HEK293 (cell line): ENCODE results near the gene PPP1R8.
"Not testable (repeated sequence)": the region's sequence is repeated elsewhere in the genome, so short reads cannot be mapped to it uniquely, and the experiment has no call there.

Source experiments
- CTCF ChIA-PET: fragments of 350-600 bp; formaldehyde crosslinking; extraction: SDS; loops from one replicate; lab custom pipeline; 2021; ENCODE audit warnings: antibody characterized with exemption; lab: Yijun Ruan, JAX
- POLR2A ChIA-PET: fragments of 300-600 bp; formaldehyde crosslinking; extraction: SDS; loops from one replicate; lab custom pipeline; 2020; ENCODE audit warnings: antibody characterized with exemption, inconsistent platforms; lab: Yijun Ruan, JAX
- H3K27ac ChIP-seq: fragments of 200-500 bp; sonication (Bioruptor generic); 2 replicates; pipeline ENCODE4 v1.5.1; 2014; ENCODE audit warnings: low read depth, low read length, control low read depth, inconsistent platforms; ENCODE audit errors: extremely low read depth
- H3K36me3 ChIP-seq, 2 experiments: fragments of 200-500 bp in 1 of 2; sonication (Bioruptor generic) in 1 of 2; 1 replicate in 1 of 2; 2 replicates in 1 of 2; pipeline ENCODE4 v1.5.1; 2014 to 2017; ENCODE audit warnings: inconsistent platforms in 2 of 2, low read length in 2 of 2; ENCODE audit not compliant: control insufficient read depth in 2 of 2, insufficient read depth in 1 of 2
- H3K4me1 ChIP-seq: fragments of 200-500 bp; sonication (Bioruptor generic); 2 replicates; pipeline ENCODE4 v1.5.1; 2014; ENCODE audit warnings: mild to moderate bottlenecking, low read length, inconsistent platforms; ENCODE audit not compliant: control insufficient read depth, insufficient read depth
- H3K4me3 ChIP-seq: 2 replicates; pipeline ENCODE4 v1.5.1; 2011; ENCODE audit warnings: low read depth, mild to moderate bottlenecking, control low read depth, low read length, moderate library complexity
- H3K9me3 ChIP-seq: fragments of 200-500 bp; sonication (Bioruptor generic); 2 replicates; pipeline ENCODE4 v1.5.1; 2014; ENCODE audit warnings: low read depth, low read length, inconsistent platforms; ENCODE audit not compliant: control insufficient read depth, insufficient read depth
- FEZF1 ChIP-seq: fragments of 450-650 bp; formaldehyde crosslinking; IDR thresholded peaks from 2 replicates; pipeline ENCODE4 v1.5.1; 2016; ENCODE audit warnings: missing biosample characterization, missing genetic modification characterization
- GFI1B ChIP-seq: fragments of 450-650 bp; formaldehyde crosslinking; IDR thresholded peaks from 2 replicates; pipeline ENCODE4 v1.5.1; 2016; ENCODE audit warnings: missing biosample characterization, missing genetic modification characterization
- GLI2 ChIP-seq: fragments of 450-650 bp; formaldehyde crosslinking; IDR thresholded peaks from 2 replicates; pipeline ENCODE4; 2017; ENCODE audit warnings: missing biosample characterization, missing genetic modification characterization, low read depth, borderline replicate concordance
- MZF1 ChIP-seq: fragments of 450-650 bp; formaldehyde crosslinking; IDR thresholded peaks from 2 replicates; pipeline ENCODE4 v1.5.1; 2017; ENCODE audit warnings: missing biosample characterization, missing genetic modification characterization, borderline replicate concordance
- OVOL3 ChIP-seq: fragments of 450-650 bp; formaldehyde crosslinking; IDR thresholded peaks from 2 replicates; pipeline ENCODE4 v1.5.1; 2016; ENCODE audit warnings: missing biosample characterization, missing genetic modification characterization
- SP3 ChIP-seq: fragments of 450-650 bp; formaldehyde crosslinking; IDR thresholded peaks from 2 replicates; pipeline ENCODE4 v1.5.1; 2016; ENCODE audit warnings: missing biosample characterization, missing genetic modification characterization
- WT1 ChIP-seq: fragments of 450-650 bp; formaldehyde crosslinking; IDR thresholded peaks from 2 replicates; pipeline ENCODE4 v1.5.1; 2016; ENCODE audit warnings: missing biosample characterization, missing genetic modification characterization
- ZBTB21 ChIP-seq: fragments of 450-650 bp; formaldehyde crosslinking; IDR thresholded peaks from 2 replicates; pipeline ENCODE4 v1.5.1; 2017; ENCODE audit warnings: missing biosample characterization, missing genetic modification characterization
- ZBTB7A ChIP-seq: fragments of 450-650 bp; formaldehyde crosslinking; IDR thresholded peaks from 2 replicates; pipeline ENCODE4 v1.5.1; 2016; ENCODE audit warnings: low read depth, missing biosample characterization, missing genetic modification characterization
- ZNF121 ChIP-seq: fragments of 450-650 bp; formaldehyde crosslinking; IDR thresholded peaks from 2 replicates; pipeline ENCODE4 v1.5.1; 2016; ENCODE audit warnings: missing biosample characterization, missing genetic modification characterization
- ZNF157 ChIP-seq: fragments of 450-650 bp; formaldehyde crosslinking; IDR thresholded peaks from 2 replicates; pipeline ENCODE4 v1.5.1; 2016; ENCODE audit warnings: missing biosample characterization, missing genetic modification characterization
- ZNF214 ChIP-seq: fragments of 450-650 bp; formaldehyde crosslinking; IDR thresholded peaks from 2 replicates; pipeline ENCODE4 v1.5.1; 2017; ENCODE audit warnings: missing biosample characterization, mild to moderate bottlenecking, missing genetic modification characterization, borderline replicate concordance
- ZNF266 ChIP-seq: fragments of 450-650 bp; formaldehyde crosslinking; IDR thresholded peaks from 2 replicates; pipeline ENCODE4 v1.5.1; 2016; ENCODE audit warnings: missing biosample characterization, missing genetic modification characterization, low read depth
- ZNF341 ChIP-seq: fragments of 450-650 bp; formaldehyde crosslinking; IDR thresholded peaks from 2 replicates; pipeline ENCODE4; 2016; ENCODE audit warnings: low read depth, missing biosample characterization, missing genetic modification characterization
- ZNF426 ChIP-seq: fragments of 450-650 bp; formaldehyde crosslinking; IDR thresholded peaks from 2 replicates; pipeline ENCODE4 v1.5.1; 2017; ENCODE audit warnings: missing biosample characterization, missing genetic modification characterization, mild to moderate bottlenecking, inconsistent platforms, moderate library complexity
- ZNF473 ChIP-seq: fragments of 450-650 bp; formaldehyde crosslinking; IDR thresholded peaks from 2 replicates; pipeline ENCODE4 v1.5.1; 2017; ENCODE audit warnings: missing biosample characterization, missing genetic modification characterization
- ZNF501 ChIP-seq: fragments of 450-650 bp; formaldehyde crosslinking; IDR thresholded peaks from 2 replicates; pipeline ENCODE4 v1.5.1; 2016; ENCODE audit warnings: missing biosample characterization, missing genetic modification characterization
- ZNF549 ChIP-seq: fragments of 450-650 bp; IDR thresholded peaks from 2 replicates; pipeline ENCODE4 v1.5.1; 2018; ENCODE audit warnings: missing biosample characterization, missing genetic modification characterization, mild to moderate bottlenecking, inconsistent platforms, moderate library complexity
- ZNF555 ChIP-seq: fragments of 450-650 bp; formaldehyde crosslinking; conservative IDR thresholded peaks from 2 replicates; pipeline ENCODE4 v1.5.1; 2017; ENCODE audit warnings: missing biosample characterization, mild to moderate bottlenecking, missing genetic modification characterization, inconsistent platforms
- ZNF558 ChIP-seq: fragments of 450-650 bp; formaldehyde crosslinking; IDR thresholded peaks from 2 replicates; pipeline ENCODE4 v1.5.1; 2016; ENCODE audit warnings: missing biosample characterization, missing genetic modification characterization
- ZNF664 ChIP-seq: fragments of 450-650 bp; formaldehyde crosslinking; IDR thresholded peaks from 2 replicates; pipeline ENCODE4 v1.5.1; 2016; ENCODE audit warnings: missing biosample characterization, missing genetic modification characterization
- ZSCAN23 ChIP-seq: fragments of 450-650 bp; formaldehyde crosslinking; IDR thresholded peaks from 2 replicates; pipeline ENCODE4 v1.5.1; 2016; ENCODE audit warnings: missing biosample characterization, missing genetic modification characterization
- ZSCAN30 ChIP-seq: fragments of 450-650 bp; IDR thresholded peaks from 2 replicates; pipeline ENCODE4 v1.5.1; 2018; ENCODE audit warnings: missing biosample characterization, mild to moderate bottlenecking, missing genetic modification characterization, moderate library complexity
- TF ChIP-seq, protein P1 (sequence below): fragments of 450-650 bp; formaldehyde crosslinking; IDR thresholded peaks from 2 replicates; pipeline ENCODE4 v1.5.1; 2016; ENCODE audit warnings: missing biosample characterization, missing genetic modification characterization
- TF ChIP-seq, protein P2 (sequence below): fragments of 450-650 bp; formaldehyde crosslinking; IDR thresholded peaks from 2 replicates; pipeline ENCODE4 v1.5.1; 2016; ENCODE audit warnings: missing biosample characterization, missing genetic modification characterization
- TF ChIP-seq, protein P3 (sequence below): fragments of 450-650 bp; formaldehyde crosslinking; IDR thresholded peaks from 2 replicates; pipeline ENCODE4 v1.5.1; 2017; ENCODE audit warnings: missing biosample characterization, mild to moderate bottlenecking, missing genetic modification characterization, moderate library complexity
- TF ChIP-seq, protein P4 (sequence below): fragments of 450-650 bp; formaldehyde crosslinking; IDR thresholded peaks from 2 replicates; pipeline ENCODE4 v1.5.1; 2017; ENCODE audit warnings: missing biosample characterization, missing genetic modification characterization
- TF ChIP-seq, protein P5 (sequence below): fragments of 450-650 bp; formaldehyde crosslinking; IDR thresholded peaks from 2 replicates; pipeline ENCODE4 v1.5.1; 2016; ENCODE audit warnings: missing biosample characterization, missing genetic modification characterization, borderline replicate concordance

PPP1R8 gene

DNA sequence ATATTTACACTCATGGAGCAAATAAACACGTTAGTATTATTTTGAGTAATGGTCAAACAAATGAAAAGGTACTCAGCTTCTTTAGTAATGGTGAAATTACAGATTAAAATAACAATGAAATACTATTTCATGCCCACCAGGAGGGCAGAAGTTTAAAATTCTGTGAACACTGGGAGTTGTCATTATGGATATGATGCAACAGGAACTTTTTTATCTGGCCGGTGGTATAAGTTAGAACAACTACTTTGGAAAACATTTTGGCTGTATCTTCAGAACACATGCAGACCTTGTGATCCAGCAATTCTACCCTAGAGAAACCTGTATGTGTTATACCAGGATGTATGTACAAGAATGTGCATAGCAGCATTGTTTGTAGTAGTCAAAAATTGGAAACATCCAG lies 23.2 kb upstream of the PPP1R8 start:
- CTCF ChIA-PET: no interaction called here
- no peak overlapping the region for H3K4me3 ChIP-seq
- H3K9me3 ChIP-seq: no peaks in the 10 kb centered on the region
- POLR2A ChIA-PET: no interaction called here
- H3K27ac ChIP-seq: no peak overlapping the region
- no peak for TF ChIP-seq FEZF1 (tag by site-specific recombination)
- TF ChIP-seq, protein P1, sequence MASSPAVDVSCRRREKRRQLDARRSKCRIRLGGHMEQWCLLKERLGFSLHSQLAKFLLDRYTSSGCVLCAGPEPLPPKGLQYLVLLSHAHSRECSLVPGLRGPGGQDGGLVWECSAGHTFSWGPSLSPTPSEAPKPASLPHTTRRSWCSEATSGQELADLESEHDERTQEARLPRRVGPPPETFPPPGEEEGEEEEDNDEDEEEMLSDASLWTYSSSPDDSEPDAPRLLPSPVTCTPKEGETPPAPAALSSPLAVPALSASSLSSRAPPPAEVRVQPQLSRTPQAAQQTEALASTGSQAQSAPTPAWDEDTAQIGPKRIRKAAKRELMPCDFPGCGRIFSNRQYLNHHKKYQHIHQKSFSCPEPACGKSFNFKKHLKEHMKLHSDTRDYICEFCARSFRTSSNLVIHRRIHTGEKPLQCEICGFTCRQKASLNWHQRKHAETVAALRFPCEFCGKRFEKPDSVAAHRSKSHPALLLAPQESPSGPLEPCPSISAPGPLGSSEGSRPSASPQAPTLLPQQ (tag by site-specific recombination): no peak
- no peak for TF ChIP-seq ZNF549
- TF ChIP-seq, protein P2, sequence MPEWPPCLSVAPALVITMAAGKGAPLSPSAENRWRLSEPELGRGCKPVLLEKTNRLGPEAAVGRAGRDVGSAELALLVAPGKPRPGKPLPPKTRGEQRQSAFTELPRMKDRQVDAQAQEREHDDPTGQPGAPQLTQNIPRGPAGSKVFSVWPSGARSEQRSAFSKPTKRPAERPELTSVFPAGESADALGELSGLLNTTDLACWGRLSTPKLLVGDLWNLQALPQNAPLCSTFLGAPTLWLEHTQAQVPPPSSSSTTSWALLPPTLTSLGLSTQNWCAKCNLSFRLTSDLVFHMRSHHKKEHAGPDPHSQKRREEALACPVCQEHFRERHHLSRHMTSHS (tag by site-specific recombination): no peak
- TF ChIP-seq GLI2 (tag by site-specific recombination): no peak
- no peak for TF ChIP-seq WT1 (tag by site-specific recombination)
- TF ChIP-seq ZNF473 (tag by site-specific recombination): no peak
- TF ChIP-seq, protein P3, sequence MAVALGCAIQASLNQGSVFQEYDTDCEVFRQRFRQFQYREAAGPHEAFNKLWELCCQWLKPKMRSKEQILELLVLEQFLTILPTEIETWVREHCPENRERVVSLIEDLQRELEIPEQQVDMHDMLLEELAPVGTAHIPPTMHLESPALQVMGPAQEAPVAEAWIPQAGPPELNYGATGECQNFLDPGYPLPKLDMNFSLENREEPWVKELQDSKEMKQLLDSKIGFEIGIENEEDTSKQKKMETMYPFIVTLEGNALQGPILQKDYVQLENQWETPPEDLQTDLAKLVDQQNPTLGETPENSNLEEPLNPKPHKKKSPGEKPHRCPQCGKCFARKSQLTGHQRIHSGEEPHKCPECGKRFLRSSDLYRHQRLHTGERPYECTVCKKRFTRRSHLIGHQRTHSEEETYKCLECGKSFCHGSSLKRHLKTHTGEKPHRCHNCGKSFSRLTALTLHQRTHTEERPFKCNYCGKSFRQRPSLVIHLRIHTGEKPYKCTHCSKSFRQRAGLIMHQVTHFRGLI (tag by site-specific recombination): no peak
- TF ChIP-seq ZNF214 (tag by site-specific recombination): no peak
- no peak for TF ChIP-seq ZSCAN30 (tag by site-specific recombination)
- TF ChIP-seq GFI1B (tag by site-specific recombination): no peak
- no peak for TF ChIP-seq ZNF157 (tag by site-specific recombination)
- TF ChIP-seq ZBTB7A (tag by site-specific recombination): no peak
- TF ChIP-seq, protein P4, sequence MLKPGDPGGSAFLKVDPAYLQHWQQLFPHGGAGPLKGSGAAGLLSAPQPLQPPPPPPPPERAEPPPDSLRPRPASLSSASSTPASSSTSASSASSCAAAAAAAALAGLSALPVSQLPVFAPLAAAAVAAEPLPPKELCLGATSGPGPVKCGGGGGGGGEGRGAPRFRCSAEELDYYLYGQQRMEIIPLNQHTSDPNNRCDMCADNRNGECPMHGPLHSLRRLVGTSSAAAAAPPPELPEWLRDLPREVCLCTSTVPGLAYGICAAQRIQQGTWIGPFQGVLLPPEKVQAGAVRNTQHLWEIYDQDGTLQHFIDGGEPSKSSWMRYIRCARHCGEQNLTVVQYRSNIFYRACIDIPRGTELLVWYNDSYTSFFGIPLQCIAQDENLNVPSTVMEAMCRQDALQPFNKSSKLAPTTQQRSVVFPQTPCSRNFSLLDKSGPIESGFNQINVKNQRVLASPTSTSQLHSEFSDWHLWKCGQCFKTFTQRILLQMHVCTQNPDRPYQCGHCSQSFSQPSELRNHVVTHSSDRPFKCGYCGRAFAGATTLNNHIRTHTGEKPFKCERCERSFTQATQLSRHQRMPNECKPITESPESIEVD (tag by site-specific recombination): no peak
- no peak for TF ChIP-seq ZSCAN23 (tag by site-specific recombination)
- no peak for TF ChIP-seq ZNF266 (tag by site-specific recombination)
- TF ChIP-seq, all 188 proteins: peak for 0
- H3K36me3 ChIP-seq: peaks cover 15 to 37% of the 10 kb centered on the region in 2 experiments
- H3K4me1 ChIP-seq: no peaks in the 10 kb centered on the region

DNA sequence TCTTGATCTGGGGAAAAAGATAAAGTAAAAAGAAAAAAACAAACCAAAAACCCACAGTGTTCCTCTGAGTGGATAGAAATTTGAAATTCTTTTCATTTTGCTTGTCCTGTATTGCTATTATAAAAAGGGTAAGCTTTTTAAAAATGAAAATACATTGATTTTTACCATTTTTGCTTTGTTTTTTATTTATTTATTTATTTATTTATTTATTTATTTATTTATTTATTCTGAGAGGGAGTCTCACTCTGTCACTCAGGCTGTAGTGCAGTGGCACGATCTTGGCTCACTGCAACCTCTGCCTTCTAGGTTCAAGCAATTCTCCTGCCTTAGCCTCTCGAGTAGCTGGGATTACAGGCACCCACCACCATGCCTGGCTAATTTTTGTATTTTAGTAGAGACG lies 22.5 kb upstream of the PPP1R8 start:
- H3K36me3 ChIP-seq: peaks cover 14 to 38% of the 10 kb centered on the region in 2 experiments
- H3K4me1 ChIP-seq, POLR2A ChIA-PET, H3K4me3 ChIP-seq, H3K27ac ChIP-seq, CTCF ChIA-PET, H3K9me3 ChIP-seq: not testable (repeated sequence)
- TF ChIP-seq ZNF426 (tag by site-specific recombination): peak; percentile 98
- peak; percentile 46; the same call in 1 of the 2 replicates for TF ChIP-seq OVOL3
- TF ChIP-seq, protein P5, sequence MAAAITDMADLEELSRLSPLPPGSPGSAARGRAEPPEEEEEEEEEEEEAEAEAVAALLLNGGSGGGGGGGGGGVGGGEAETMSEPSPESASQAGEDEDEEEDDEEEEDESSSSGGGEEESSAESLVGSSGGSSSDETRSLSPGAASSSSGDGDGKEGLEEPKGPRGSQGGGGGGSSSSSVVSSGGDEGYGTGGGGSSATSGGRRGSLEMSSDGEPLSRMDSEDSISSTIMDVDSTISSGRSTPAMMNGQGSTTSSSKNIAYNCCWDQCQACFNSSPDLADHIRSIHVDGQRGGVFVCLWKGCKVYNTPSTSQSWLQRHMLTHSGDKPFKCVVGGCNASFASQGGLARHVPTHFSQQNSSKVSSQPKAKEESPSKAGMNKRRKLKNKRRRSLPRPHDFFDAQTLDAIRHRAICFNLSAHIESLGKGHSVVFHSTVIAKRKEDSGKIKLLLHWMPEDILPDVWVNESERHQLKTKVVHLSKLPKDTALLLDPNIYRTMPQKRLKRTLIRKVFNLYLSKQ: peak; percentile 92; the same call in 1 of the 2 replicates
- peak; percentile 25; the same call in 1 of the 2 replicates for TF ChIP-seq SP3 (tag by site-specific recombination)
- TF ChIP-seq ZNF501 (tag by site-specific recombination): peak; percentile 44; the same call in 1 of the 2 replicates
- TF ChIP-seq ZNF664 (tag by site-specific recombination): peak; percentile 84
- TF ChIP-seq ZNF266 (tag by site-specific recombination): peak; percentile 83
- TF ChIP-seq ZNF121 (tag by site-specific recombination): 0 out of 2 replicates have a peak, but pooled peaks have one; percentile 19
- peak; percentile 24; the same call in 1 of the 2 replicates for TF ChIP-seq ZNF341 (tag by site-specific recombination)
- peak; percentile 86; the same call in 1 of the 2 replicates for TF ChIP-seq ZNF558 (tag by site-specific recombination)
- TF ChIP-seq ZSCAN23 (tag by site-specific recombination): peak; percentile 63; the same call in 1 of the 2 replicates
- TF ChIP-seq ZBTB21: peak; percentile 61
- peak; percentile 93 for TF ChIP-seq ZNF555 (tag by site-specific recombination)
- peak; percentile 62; the same call in 1 of the 2 replicates for TF ChIP-seq MZF1 (tag by site-specific recombination)
